ENCODE results near the gene MAZ. TPM values are rescaled to one million over a fixed set of nuclear protein-coding genes. Genes with fewer than 3 reads are reported as not detected.
"Not testable (repeated sequence)": the region's sequence is repeated elsewhere in the genome, so short reads cannot be mapped to it uniquely, and the experiment has no call there.

The MAZ gene
- total RNA-seq, 2 donors from 2014 or later, result 252 to 365 TPM

- DNase-seq (no peak), ATAC-seq (no peak)
- intact Hi-C loops (cut with DNase I, micrococcal nuclease), result no loop called here
Observed at GRCh38 chr16:29779474-29779873, 26.9 kb upstream of the MAZ start.

DNA sequence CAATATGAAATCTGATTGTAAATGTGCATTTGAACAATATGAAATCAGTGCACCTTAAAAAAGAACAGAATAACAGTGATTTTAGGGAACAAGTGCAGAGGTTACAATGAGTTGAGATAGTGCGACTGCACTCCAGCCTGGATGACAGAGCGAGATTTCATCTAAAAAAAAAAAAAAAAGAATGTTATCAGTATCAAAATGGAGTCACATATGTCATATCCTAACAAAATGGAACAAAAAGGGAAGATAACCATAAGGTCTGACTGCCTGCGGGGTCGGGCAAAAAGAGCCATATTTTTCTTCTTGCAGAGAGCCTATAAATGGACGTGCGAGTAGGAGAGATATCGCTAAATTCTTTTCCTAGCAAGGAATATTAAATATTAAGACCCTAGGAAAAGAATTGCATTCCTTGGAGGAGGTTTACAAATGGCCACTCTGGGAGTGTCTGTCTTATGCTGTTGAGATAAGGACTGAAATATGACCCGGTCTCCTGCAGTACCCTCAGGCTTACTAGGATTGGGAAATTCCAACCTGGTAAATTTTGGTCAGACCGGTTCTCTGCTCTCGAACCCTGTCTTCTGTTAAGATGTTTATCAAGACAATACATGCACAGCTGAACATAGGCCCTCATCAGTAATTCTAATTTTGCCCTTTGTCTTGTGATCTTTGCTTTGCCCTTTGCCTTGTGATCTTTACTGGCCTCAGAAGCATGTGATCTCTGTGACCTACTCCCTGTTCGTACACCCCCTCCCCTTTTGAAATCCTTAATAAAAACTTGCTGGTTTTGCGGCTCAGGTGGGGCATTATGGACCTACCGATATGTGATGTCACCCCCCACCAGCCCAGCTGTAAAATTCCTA, 23.0 kb upstream of the MAZ start:
- DNase-seq; intact Hi-C loops (cut with DNase I, micrococcal nuclease): not testable (repeated sequence)
- peak; percentile 14 for ATAC-seq

DNA sequence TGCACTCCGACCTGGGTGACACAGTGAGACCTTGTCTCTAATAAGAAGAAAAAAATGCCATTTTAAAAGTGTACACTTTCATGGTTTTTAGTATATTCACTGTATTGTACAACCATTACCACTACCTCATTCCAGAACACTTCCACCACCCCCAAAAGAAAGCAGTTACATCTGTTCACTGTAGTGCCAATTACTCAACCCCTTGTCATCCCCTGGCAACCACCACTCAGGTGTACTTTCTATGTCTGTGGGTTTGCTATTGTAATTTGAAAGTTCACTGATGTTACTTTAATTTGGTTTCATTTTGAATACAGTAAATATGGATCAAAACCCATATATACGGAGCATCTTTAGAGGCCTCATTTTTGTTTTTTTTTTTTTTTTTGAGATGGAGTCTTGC, 22.2 kb upstream of the MAZ start:
- intact Hi-C loops (cut with DNase I, micrococcal nuclease), result no loop called here
- no peak for DNase-seq
- peak; percentile 25 for ATAC-seq

DNA sequence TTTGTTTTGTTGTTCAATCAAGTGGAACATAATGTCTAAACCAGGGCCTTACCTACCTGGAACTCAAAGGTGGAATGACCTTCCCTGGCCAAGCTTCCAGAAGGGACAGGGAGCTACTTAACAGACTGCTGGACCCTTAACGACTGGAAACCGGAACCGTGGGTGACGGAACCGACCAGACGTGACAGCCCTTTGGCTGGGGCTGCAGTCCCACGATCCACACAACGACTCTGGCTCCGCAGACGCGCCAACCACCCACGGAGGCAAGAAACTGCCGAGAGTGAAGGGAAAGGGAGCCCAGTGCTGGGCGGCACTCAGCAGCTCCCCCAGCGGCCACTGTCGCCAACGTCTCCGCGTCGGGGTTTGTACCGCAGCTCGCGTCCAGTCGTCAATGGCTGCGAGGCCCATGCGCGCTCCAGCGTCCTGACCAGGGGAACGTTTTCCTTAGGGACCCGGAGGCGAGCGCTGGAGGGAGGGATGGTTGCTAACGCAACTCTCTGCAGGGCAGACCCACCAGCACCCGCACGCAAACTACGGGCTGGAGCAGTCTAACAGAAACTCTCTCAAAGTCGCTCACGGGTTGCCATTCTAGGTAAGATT, 21.3 kb upstream of the MAZ start:
- peak; percentile 4 for ATAC-seq
- DNase-seq, result peak; percentile 38 to 67
- intact Hi-C loops (cut with DNase I, micrococcal nuclease), result no loop called here

GRCh38 chr16:29787155-29787554, 19.2 kb upstream of the MAZ start:
- ATAC-seq; intact Hi-C loops (cut with DNase I, micrococcal nuclease); DNase-seq: not testable (repeated sequence)

GRCh38 chr16:29789775-29790182, 16.6 kb upstream of the MAZ start:
- ATAC-seq, result peak; percentile 1
- intact Hi-C loops (cut with DNase I, micrococcal nuclease), result no loop called here
- DNase-seq, result no peak

DNA sequence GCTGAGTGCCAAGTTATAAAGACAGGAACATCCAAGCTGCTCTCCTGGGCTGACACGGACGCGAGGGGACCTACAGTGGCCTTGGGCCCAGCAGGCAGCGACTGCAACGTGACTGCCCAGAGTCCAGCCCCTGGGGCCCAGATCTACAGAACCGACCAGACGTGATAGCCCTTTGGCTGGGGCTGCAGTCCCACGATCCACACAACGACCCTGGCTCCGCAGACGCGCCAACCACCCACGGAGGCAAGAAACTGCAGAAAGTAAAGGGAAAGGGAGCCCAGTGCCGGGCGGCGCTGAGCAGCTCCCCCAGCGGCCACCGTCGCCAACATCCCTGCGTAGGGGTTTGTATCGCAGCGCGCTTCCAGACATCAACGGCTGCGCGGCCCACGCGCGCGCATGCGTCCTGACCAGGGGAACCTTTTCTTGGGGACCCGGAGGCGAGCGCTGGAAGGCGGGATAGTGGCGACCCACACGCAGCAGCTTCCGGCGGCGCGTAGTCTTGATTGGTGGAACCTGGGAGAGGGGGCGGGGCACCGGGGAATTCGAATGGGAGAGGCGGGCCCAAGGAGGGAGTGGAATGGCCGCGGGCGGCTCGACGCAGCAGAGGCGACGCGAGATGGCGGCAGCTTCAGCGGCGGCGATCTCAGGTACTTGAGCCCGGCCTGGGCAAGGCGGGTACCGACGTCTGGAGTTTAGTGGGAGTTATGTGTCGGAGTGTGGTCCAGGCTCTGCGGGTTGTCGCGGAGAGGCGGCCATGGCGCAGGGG, 16.0 kb upstream of the MAZ start, which contains the start of gene KIF22:
Gene KIF22 (plus strand): TSS at position 569 of the 766 bp plus-strand sequence. CDS start 9 bp downstream, at position 578.
- ATAC-seq (peak; percentile 93), DNase-seq (peak; percentile 99)
- intact Hi-C loops (cut with DNase I, micrococcal nuclease), result no loop called here

GRCh38 chr16:29790949-29791844, 15.1 kb upstream of the MAZ start:
- ATAC-seq (peak; percentile 20), DNase-seq (no peak)
- intact Hi-C loops (cut with DNase I, micrococcal nuclease), result no loop called here

GRCh38 chr16:29791845-29792807, 14.2 kb upstream of the MAZ start:
- intact Hi-C loops (cut with DNase I, micrococcal nuclease), result no loop called here
- no peak for ATAC-seq
- DNase-seq, result no peak

- DNase-seq; ATAC-seq; intact Hi-C loops (cut with DNase I, micrococcal nuclease): not testable (repeated sequence)
Observed at GRCh38 chr16:29793153-29793552, 13.2 kb upstream of the MAZ start.

DNA sequence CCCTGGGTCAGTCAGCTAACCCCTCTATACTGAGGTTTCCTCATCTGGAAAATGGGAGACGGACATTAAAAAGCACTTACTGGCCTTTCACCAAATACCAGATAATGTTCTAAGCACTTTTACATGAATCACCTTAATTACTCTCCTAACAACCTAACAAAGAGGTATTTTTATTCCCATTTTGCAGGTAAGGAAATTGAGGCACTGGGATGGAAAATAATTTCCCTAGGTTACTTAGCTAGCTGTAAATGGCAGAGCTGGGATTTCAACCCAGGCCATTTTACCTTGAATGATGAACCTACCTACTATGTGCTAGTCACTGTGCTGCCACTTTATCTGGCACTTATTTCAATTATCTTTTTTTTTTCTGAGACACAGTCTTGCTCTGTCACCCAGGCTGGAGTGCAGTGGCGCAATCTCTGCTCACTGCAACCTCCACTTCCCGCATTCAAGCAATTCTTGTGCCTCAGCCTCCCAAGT, 12.1 kb upstream of the MAZ start:
- DNase-seq (no peak), ATAC-seq (no peak)
- intact Hi-C loops (cut with DNase I, micrococcal nuclease), result loop anchor here in 1 of 2 donors (2.0 kb wide), 1 partner anchor 29 kb away; no protein-coding TSS in a partner anchor

GRCh38 chr16:29802416-29802935, 3.9 kb upstream of the MAZ start:
- no peak for ATAC-seq
- intact Hi-C loops (cut with DNase I, micrococcal nuclease), result no loop called here

DNA sequence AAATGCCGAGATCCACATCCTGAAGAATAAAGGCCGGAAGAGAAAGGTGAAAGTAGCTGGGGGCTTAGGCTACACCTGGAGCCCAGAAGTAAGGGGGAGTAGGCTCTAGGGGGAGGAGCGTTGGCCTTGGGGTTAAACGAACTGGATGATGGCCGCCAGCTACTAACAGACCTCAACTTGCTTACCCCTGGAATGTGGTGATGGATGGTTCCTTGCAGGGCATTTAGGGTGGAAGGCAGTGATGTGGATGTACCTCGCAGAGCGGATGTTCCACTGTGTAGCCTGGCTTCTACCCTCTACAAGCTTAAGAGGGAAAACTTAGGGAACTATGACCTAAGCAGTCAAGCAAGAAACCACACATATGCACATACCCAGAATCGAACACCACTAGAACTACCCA, 2.3 kb upstream of the MAZ start:
- DNase-seq (no peak), ATAC-seq (no peak)
- intact Hi-C loops (cut with DNase I, micrococcal nuclease), result no loop called here

More at GRCh38 chr16:29802416-29802935, 3.9 kb upstream of the MAZ start:
- no peak for DNase-seq

- intact Hi-C loops (cut with DNase I, micrococcal nuclease), result no loop called here
- ATAC-seq (peak; percentile 0), DNase-seq (peak; percentile 45 to 53)
Observed at GRCh38 chr16:29804455-29805231, 1.7 kb upstream of the MAZ start.

- peak; percentile 70 for ATAC-seq
Observed at GRCh38 chr16:29805232-29806098, 864 bp upstream of the MAZ start.

More at GRCh38 chr16:29805232-29806098, 864 bp upstream of the MAZ start:
- DNase-seq, result peak; percentile 97 to 98
- intact Hi-C loops (cut with DNase I, micrococcal nuclease), result no loop called here

All from left colon (tissue), 2 donors.